Keratinocyte (primary cell): Measurements from ENCODE around the gene NSUN3. TPM values are rescaled to one million over a fixed set of nuclear protein-coding genes. Genes with fewer than 3 reads are reported as not detected.
"Not testable (repeated sequence)": the region's sequence is repeated elsewhere in the genome, so short reads cannot be mapped to it uniquely, and the experiment has no call there.

Experiments
- DNase-seq: peaks from one replicate; pipeline ENCODE4 v3.0.0-alpha.2; 2011; ENCODE audit warnings: low read depth, missing footprints, low spot score
- FAIRE-seq: peaks from 2 replicates; lab custom pipeline; 2011; peaks lifted over from hg19 to GRCh38; lab: Jason Lieb, UNC
- H2AFZ ChIP-seq: 2 replicates; pipeline ENCODE4 v1.6.0; 2012; ENCODE audit warnings: low read length, control low read depth, inconsistent platforms; ENCODE audit not compliant: control insufficient read depth
- H3K27ac ChIP-seq: 2 replicates; pipeline ENCODE4 v1.5.1; 2011; ENCODE audit warnings: low read length; ENCODE audit not compliant: control insufficient read depth, insufficient read depth
- H3K27me3 ChIP-seq: 3 replicates; pipeline ENCODE4 v1.6.0; 2011; ENCODE audit warnings: low read length; ENCODE audit not compliant: control insufficient read depth, insufficient read depth; ENCODE audit errors: extremely low read depth
- H3K36me3 ChIP-seq, 2 experiments: 2 replicates in 1 of 2; 3 replicates in 1 of 2; pipeline ENCODE4 v1.5.1; 2011; ENCODE audit warnings: low read length in 2 of 2, mild to moderate bottlenecking in 1 of 2; ENCODE audit not compliant: control insufficient read depth in 2 of 2, insufficient read depth in 2 of 2; ENCODE audit errors: extremely low read depth in 1 of 2
- H3K4me1 ChIP-seq: 3 replicates; pipeline ENCODE4 v1.5.1; 2011; ENCODE audit warnings: low read length; ENCODE audit not compliant: control insufficient read depth, insufficient read depth; ENCODE audit errors: extremely low read depth
- H3K4me2 ChIP-seq: 3 replicates; pipeline ENCODE4 v1.6.0; 2011; ENCODE audit warnings: low read depth, low read length; ENCODE audit not compliant: control insufficient read depth, insufficient read depth; ENCODE audit errors: extremely low read depth
- H3K4me3 ChIP-seq, 3 experiments: fragments of 200-600 bp in 1 of 3; sonication (generic) in 1 of 3; 2 replicates in 2 of 3; 3 replicates in 1 of 3; pipeline ENCODE4 v1.5.1; 2011 to 2016; ENCODE audit warnings: low read length in 3 of 3, mild to moderate bottlenecking in 3 of 3, control low read depth in 2 of 3, inconsistent platforms in 1 of 3, low read depth in 1 of 3, mixed read lengths in 1 of 3, mixed run types in 1 of 3, moderate library complexity in 1 of 3; ENCODE audit not compliant: control insufficient read depth in 2 of 3, insufficient read depth in 2 of 3; ENCODE audit errors: extremely low read depth in 1 of 3
- H3K79me2 ChIP-seq: 2 replicates; pipeline ENCODE4 v1.6.0; 2012; ENCODE audit warnings: low read length; ENCODE audit not compliant: control insufficient read depth, insufficient read depth
- H3K9ac ChIP-seq: 3 replicates; pipeline ENCODE4 v1.6.0; 2011; ENCODE audit warnings: low read length; ENCODE audit not compliant: control insufficient read depth, insufficient read depth; ENCODE audit errors: extremely low read depth
- H3K9me1 ChIP-seq: 3 replicates; pipeline ENCODE4 v1.6.0; 2011; ENCODE audit warnings: low read length; ENCODE audit not compliant: control insufficient read depth, insufficient read depth; ENCODE audit errors: extremely low read depth
- H3K9me3 ChIP-seq: 2 replicates; pipeline ENCODE4 v1.5.1; 2012; ENCODE audit warnings: low read depth, low read length; ENCODE audit not compliant: control insufficient read depth
- H4K20me1 ChIP-seq: 3 replicates; pipeline ENCODE4 v1.6.0; 2011; ENCODE audit warnings: low read length; ENCODE audit not compliant: control insufficient read depth, insufficient read depth; ENCODE audit errors: extremely low read depth
- EZH2 ChIP-seq: IDR thresholded peaks from one replicate; pipeline ENCODE4 v1.6.1; 2012; ENCODE audit warnings: inconsistent platforms, mild to moderate bottlenecking, low read length, moderate library complexity
- dilution Hi-C: fragments of 300-500 bp; cut with MboI; formaldehyde crosslinking; loops from one replicate; pipeline ENCODE4 v1.7.0; 2020; ENCODE audit warnings: low sequenced_read_pairs; ENCODE audit not compliant: extremely low pct_ligation_motif_present
- polyA plus RNA-seq, 5 experiments: library from polyadenylated mRNA; depleted of rRNA in 3 of 5; stranded (reverse) in 3 of 5; stranded (forward) in 1 of 5; unstranded in 1 of 5; fragments of >200 nt; gene quantifications; 1 replicate in 1 of 5; 2 replicates in 3 of 5; 3 replicates in 1 of 5; pipeline versions ENCODE4 v1.2.1 to v1.2.3, GENCODE V29; 2011 to 2012; ENCODE audit warnings: missing spikeins in 2 of 5, low read depth in 1 of 5, low replicate concordance in 1 of 5
- TF ChIP-seq, protein P1 (sequence below), 3 experiments: IDR thresholded peaks in 1 of 3; conservative IDR thresholded peaks in 1 of 3; optimal IDR thresholded peaks in 1 of 3; 2 replicates in 2 of 3; 3 replicates in 1 of 3; pipeline versions ENCODE3 to v1.5.1; 2011; ENCODE audit warnings: low read length in 3 of 3, mild to moderate bottlenecking in 3 of 3, moderate library complexity in 2 of 3, control low read depth in 1 of 3, inconsistent platforms in 1 of 3; ENCODE audit not compliant: insufficient read depth in 2 of 3; ENCODE audit errors: extremely low read depth in 1 of 3

Gene NSUN3
- polyA plus RNA-seq, 1 donor (not counting 4 experiments of a cell fraction or from before 2014, with no cell fraction given): 6.4 TPM

DNA sequence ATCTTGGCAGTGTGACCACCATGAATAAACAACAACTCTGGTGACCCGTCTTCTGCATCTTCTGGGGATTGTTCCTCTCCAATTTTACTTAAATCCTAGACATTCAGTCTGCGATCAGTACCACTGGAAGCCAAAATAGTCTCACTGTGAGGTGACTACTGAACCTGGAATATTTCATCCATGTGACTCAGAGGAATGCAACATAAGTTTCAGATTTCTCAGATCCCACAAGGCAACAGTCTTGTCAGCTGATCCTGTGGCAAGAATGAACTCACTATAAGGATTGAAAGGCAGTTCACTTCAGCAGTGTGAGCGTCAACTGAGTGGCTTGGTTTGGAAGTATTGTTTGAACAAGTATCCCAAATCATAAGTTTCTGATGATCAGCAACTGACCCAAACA is 13.2 kb downstream of the NSUN3 start:
- FAIRE-seq (no peak), DNase-seq (no peak)
- no peak for TF ChIP-seq EZH2
- TF ChIP-seq, protein P1, sequence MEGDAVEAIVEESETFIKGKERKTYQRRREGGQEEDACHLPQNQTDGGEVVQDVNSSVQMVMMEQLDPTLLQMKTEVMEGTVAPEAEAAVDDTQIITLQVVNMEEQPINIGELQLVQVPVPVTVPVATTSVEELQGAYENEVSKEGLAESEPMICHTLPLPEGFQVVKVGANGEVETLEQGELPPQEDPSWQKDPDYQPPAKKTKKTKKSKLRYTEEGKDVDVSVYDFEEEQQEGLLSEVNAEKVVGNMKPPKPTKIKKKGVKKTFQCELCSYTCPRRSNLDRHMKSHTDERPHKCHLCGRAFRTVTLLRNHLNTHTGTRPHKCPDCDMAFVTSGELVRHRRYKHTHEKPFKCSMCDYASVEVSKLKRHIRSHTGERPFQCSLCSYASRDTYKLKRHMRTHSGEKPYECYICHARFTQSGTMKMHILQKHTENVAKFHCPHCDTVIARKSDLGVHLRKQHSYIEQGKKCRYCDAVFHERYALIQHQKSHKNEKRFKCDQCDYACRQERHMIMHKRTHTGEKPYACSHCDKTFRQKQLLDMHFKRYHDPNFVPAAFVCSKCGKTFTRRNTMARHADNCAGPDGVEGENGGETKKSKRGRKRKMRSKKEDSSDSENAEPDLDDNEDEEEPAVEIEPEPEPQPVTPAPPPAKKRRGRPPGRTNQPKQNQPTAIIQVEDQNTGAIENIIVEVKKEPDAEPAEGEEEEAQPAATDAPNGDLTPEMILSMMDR (optimal IDR thresholded peaks at IDR 0.05 in 1 of 3, IDR thresholded peaks at IDR 0.05 in 1 of 3, conservative IDR thresholded peaks at IDR 0.05 in 1 of 3; ENCODE audit: extremely low read depth in 1 of 3, insufficient read depth in 2 of 3, low read length in 3 of 3): no peak
- Histone ChIP-seq H3K4me1 (no peaks in the 10 kb centered on the region), H4K20me1 (no peaks in the 10 kb centered on the region), H3K4me3 (no peak overlapping the region), H3K79me2 (no peaks in the 10 kb centered on the region), H3K36me3 (peaks cover 0 to 3% of the 10 kb centered on the region in 2 experiments), H3K27ac (no peak overlapping the region), H3K27me3 (no peaks in the 10 kb centered on the region), H3K9me3 (no peaks in the 10 kb centered on the region), H3K4me2 (no peak overlapping the region), H3K9me1 (no peaks in the 10 kb centered on the region), H3K9ac (no peak overlapping the region), H2AFZ (no peak overlapping the region)
- dilution Hi-C loops: no loop called here

DNA sequence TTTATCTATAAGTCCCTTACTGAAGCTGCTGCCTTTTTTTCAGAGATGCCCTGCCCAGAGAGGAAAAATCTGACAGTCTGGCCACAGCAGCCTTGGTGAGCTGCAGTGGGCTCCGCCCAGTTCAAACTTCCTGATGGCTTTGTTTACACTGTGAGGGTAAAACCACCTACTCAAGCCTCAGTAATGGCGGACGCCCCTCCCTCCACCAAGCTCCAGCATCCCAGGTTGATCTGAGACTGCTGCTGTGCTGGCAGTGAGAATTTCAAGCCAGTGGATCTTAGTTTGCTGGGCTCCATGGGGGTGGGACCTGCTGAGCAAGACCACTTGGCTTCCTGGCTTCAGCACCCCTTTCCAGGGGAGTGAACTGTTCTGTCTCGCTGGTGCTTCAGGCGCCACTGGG is 17.7 kb downstream of the NSUN3 start:
- DNase-seq, H3K9me1 ChIP-seq: not testable (repeated sequence)

DNA sequence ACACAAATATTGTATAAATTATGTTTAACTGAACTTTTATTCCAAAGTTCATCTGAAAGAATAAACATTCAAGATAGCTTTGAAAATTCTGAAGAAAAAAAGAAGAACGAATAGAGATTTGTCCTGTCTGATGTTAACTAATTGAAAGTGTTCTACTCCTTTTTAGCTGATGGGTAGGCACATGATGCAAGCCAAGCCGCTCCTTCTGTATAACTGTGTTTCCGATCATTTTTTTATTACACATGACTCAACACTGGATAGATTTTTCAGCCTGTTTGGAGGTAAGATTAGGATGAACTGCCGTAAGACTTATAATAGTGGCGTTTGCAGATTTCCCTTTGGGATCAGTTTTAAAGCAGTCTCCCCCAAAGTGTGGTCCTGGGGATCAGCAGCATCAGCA is 19.0 kb downstream of the NSUN3 start:
- Histone ChIP-seq H3K4me2 (no peak overlapping the region), H3K9me1 (no peaks in the 10 kb centered on the region), H2AFZ (no peak overlapping the region), H3K9ac (no peak overlapping the region), H3K4me3 (no peak overlapping the region), H3K4me1 (no peaks in the 10 kb centered on the region), H3K27me3 (no peaks in the 10 kb centered on the region), H3K36me3 (peaks cover 0 to 1% of the 10 kb centered on the region in 2 experiments), H3K27ac (no peak overlapping the region), H4K20me1 (no peaks in the 10 kb centered on the region), H3K9me3 (no peaks in the 10 kb centered on the region), H3K79me2 (no peaks in the 10 kb centered on the region)
- TF ChIP-seq, protein P1 (optimal IDR thresholded peaks at IDR 0.05 in 1 of 3, IDR thresholded peaks at IDR 0.05 in 1 of 3, conservative IDR thresholded peaks at IDR 0.05 in 1 of 3; ENCODE audit: extremely low read depth in 1 of 3, insufficient read depth in 2 of 3, low read length in 3 of 3): no peak
- no peak for TF ChIP-seq EZH2
- FAIRE-seq (no peak), DNase-seq (no peak)
- dilution Hi-C loops: no loop called here

More for the DNA sequence above, 17.7 kb downstream of the NSUN3 start:
- H4K20me1 ChIP-seq, H3K4me1 ChIP-seq, H3K36me3 ChIP-seq, H3K27me3 ChIP-seq, FAIRE-seq, H3K79me2 ChIP-seq, H2AFZ ChIP-seq, H3K9me3 ChIP-seq, H3K4me2 ChIP-seq, H3K9ac ChIP-seq, dilution Hi-C loops, H3K27ac ChIP-seq, H3K4me3 ChIP-seq: not testable (repeated sequence)
